Stomach (tissue), 9 donors: ENCODE measurements around the gene DDN. TPM values are rescaled to one million over a fixed set of nuclear protein-coding genes. Genes with fewer than 3 reads are reported as not detected.

Experiments used
- DNase-seq, 2 donors: peaks; one replicate each; pipeline versions ENCODE4 v3.0.0 to v3.0.0-alpha.2; 2013 to 2019
- H3K27ac ChIP-seq, 5 donors: fragments of 200-600 bp in 4 of 5; sonication (generic) in 4 of 5; one replicate each; pipeline ENCODE4 v1.5.1; 2013 to 2019; ENCODE audit warnings: mild to moderate bottlenecking in 1 of 5, moderate library complexity in 1 of 5
- H3K27me3 ChIP-seq, 3 donors: fragments of 200-600 bp; sonication (generic); one replicate each; pipeline ENCODE4 v1.5.1; 2017 to 2019; ENCODE audit warnings: mixed run types in 1 of 3
- H3K36me3 ChIP-seq, 4 donors: fragments of 200-600 bp; sonication (generic); 1 replicate in 3 of 4; 2 replicates in 1 of 4; pipeline ENCODE4 v1.5.1; 2016 to 2019
- H3K4me1 ChIP-seq, 4 donors: fragments of 200-600 bp; sonication (generic); one replicate each; pipeline ENCODE4 v1.5.1; 2016 to 2019
- H3K4me3 ChIP-seq, 4 donors: fragments of 200-600 bp; sonication (generic) in 3 of 4; one replicate each; pipeline ENCODE4 v1.5.1; 2016 to 2019; ENCODE audit warnings: mild to moderate bottlenecking in 1 of 4
- H3K9me3 ChIP-seq, 4 donors: fragments of 200-600 bp; sonication (generic); one replicate each; pipeline ENCODE4 v1.5.1; 2016 to 2019
- CTCF ChIP-seq, 7 experiments: fragments of 450-650 bp in 4 of 7; fragments of 200-600 bp in 3 of 7; sonication (generic) in 3 of 7; IDR thresholded peaks; one replicate each; pipeline ENCODE4 v1.5.1; 2016 to 2019; ENCODE audit warnings: antibody characterized with exemption in 7 of 7, control low read depth in 2 of 7, mild to moderate bottlenecking in 1 of 7
- EP300 ChIP-seq: sonication (generic); formaldehyde crosslinking; IDR thresholded peaks from one replicate; pipeline ENCODE4 v1.6.1; 2017; ENCODE audit warnings: antibody characterized with exemption
- POLR2A ChIP-seq, 4 donors: fragments of 450-650 bp; IDR thresholded peaks; one replicate each; pipeline ENCODE4 v1.6.1; 2016; ENCODE audit warnings: antibody characterized with exemption in 4 of 4, control low read depth in 2 of 4, mild to moderate bottlenecking in 1 of 4, moderate library complexity in 1 of 4
- POLR2AphosphoS5 ChIP-seq, 3 donors: sonication (generic); formaldehyde crosslinking; IDR thresholded peaks; one replicate each; pipeline ENCODE4 v1.6.1; 2016; ENCODE audit warnings: antibody characterized with exemption in 3 of 3
- WGBS, 5 donors: extraction: QIAGEN DNeasy Blood & Tissue Kit in 3 of 5; methylation state at CpG; one replicate each; pipeline versions ENCODE4 v1.1.5 to v1.1.7; 2013 to 2018; 5-methylcytosine and 5-hydroxymethylcytosine counted together
- intact Hi-C: fragments of 100-400 bp; cut with DNase I; formaldehyde crosslinking; loops from one replicate; pipeline ENCODE4 v1.15.1; 2023; ENCODE audit warnings: low total_unique reads
- polyA plus RNA-seq, 3 donors: library from polyadenylated mRNA; stranded (reverse); fragments of 200-250 nt; gene quantifications; one replicate each; pipeline ENCODE4 v1.2.3, GENCODE V29; 2013
- total RNA-seq, 5 donors: library from RNA; depleted of rRNA; stranded (reverse); fragments of >200 nt; gene quantifications; one replicate each; pipeline versions ENCODE4 v1.1.0 to v1.2.3, GENCODE V29; 2014 to 2016
- donor health status: healthy with polysubstance abuse.
- donor health status: Bipolar disorder and iron deficiency.
- donor health status: healthy.

The DDN gene
- total and polyA plus RNA-seq, 8 donors = 0.08 to 0.31 (median 0.19) TPM; not detected in 4

GRCh38 chr12:48981757-48982157 lies 17.4 kb downstream of the DDN start:
- peaks cover 29 to 100% (median 83%) of the 10 kb centered on the region in 3 donors for H3K27me3 ChIP-seq
- no peak overlapping the region for H3K27ac ChIP-seq
- peaks cover 39 to 48% (median 43%) of the 10 kb centered on the region in 4 donors for H3K4me1 ChIP-seq
- peak overlapping the region in 3 of 4 donors; percentile 25 to 53 (median 43) for H3K4me3 ChIP-seq
- 9 to 15% (median 13%) methylated on average over 11 to 13 of the region's 13 CpGs for WGBS, 5 donors
- TF ChIP-seq POLR2AphosphoS5 (IDR thresholded peaks at IDR 0.05) (no peak), CTCF (IDR thresholded peaks at IDR 0.05) (no peak), POLR2A (IDR thresholded peaks at IDR 0.05) (no peak), EP300 (no peak)
- no peaks in the 10 kb centered on the region for H3K36me3 ChIP-seq
- intact Hi-C loops = no loop called here
- no peaks in the 10 kb centered on the region for H3K9me3 ChIP-seq
- DNase-seq = no peak

GRCh38 chr12:48980953-48981756 lies 18.0 kb downstream of the DDN start:
- Histone ChIP-seq H3K4me1 (peaks cover 39 to 48% (median 43%) of the 10 kb centered on the region in 4 donors), H3K27ac (no peak overlapping the region), H3K4me3 (peak overlapping the region; percentile 4 to 53 (median 34)), H3K27me3 (peaks cover 29 to 100% (median 79%) of the 10 kb centered on the region in 3 donors), H3K9me3 (no peaks in the 10 kb centered on the region), H3K36me3 (no peaks in the 10 kb centered on the region)
- peak in 1 of 2 donors; percentile 74 for DNase-seq
- intact Hi-C loops = no loop called here
- TF ChIP-seq POLR2A (IDR thresholded peaks at IDR 0.05) (no peak), EP300 (no peak), POLR2AphosphoS5 (IDR thresholded peaks at IDR 0.05) (no peak), CTCF (IDR thresholded peaks at IDR 0.05) (no peak)
- WGBS, 5 donors = 2 to 6% (median 3%) methylated on average over 25 to 91 of the region's 91 CpGs

GRCh38 chr12:48980389-48980952 lies 18.7 kb downstream of the DDN start:
- no peak for TF ChIP-seq EP300
- TF ChIP-seq CTCF (IDR thresholded peaks at IDR 0.05) = no peak
- TF ChIP-seq POLR2AphosphoS5 (IDR thresholded peaks at IDR 0.05) = no peak
- TF ChIP-seq POLR2A (IDR thresholded peaks at IDR 0.05) = no peak
- H3K36me3 ChIP-seq = no peaks in the 10 kb centered on the region
- 1 to 5% (median 2%) methylated on average over 30 to 46 of the region's 46 CpGs for WGBS, 5 donors
- peak overlapping the region; percentile 25 to 53 (median 40) for H3K4me3 ChIP-seq
- intact Hi-C loops = no loop called here
- H3K27ac ChIP-seq = peak overlapping the region in 2 of 5 donors; percentile 13 to 40
- H3K27me3 ChIP-seq = peaks cover 29 to 100% (median 79%) of the 10 kb centered on the region in 3 donors
- peak in 1 of 2 donors; percentile 49 for DNase-seq
- H3K9me3 ChIP-seq = no peaks in the 10 kb centered on the region
- H3K4me1 ChIP-seq = peaks cover 39 to 45% (median 43%) of the 10 kb centered on the region in 4 donors

GRCh38 chr12:48979602-48980388 lies 19.4 kb downstream of the DDN start:
- Histone ChIP-seq H3K9me3 (no peaks in the 10 kb centered on the region), H3K36me3 (no peaks in the 10 kb centered on the region), H3K27me3 (peaks cover 29 to 100% (median 78%) of the 10 kb centered on the region in 3 donors), H3K4me1 (peaks cover 39 to 44% (median 43%) of the 10 kb centered on the region in 4 donors), H3K27ac (peak overlapping the region in 2 of 5 donors; percentile 13 to 40), H3K4me3 (peak overlapping the region; percentile 25 to 53 (median 40))
- intact Hi-C loops = no loop called here
- 1 to 2% (median 1%) methylated on average over 29 to 55 of the region's 55 CpGs for WGBS, 5 donors
- no peak for TF ChIP-seq CTCF (IDR thresholded peaks at IDR 0.05)
- TF ChIP-seq POLR2AphosphoS5 (IDR thresholded peaks at IDR 0.05) = no peak
- no peak for TF ChIP-seq EP300
- TF ChIP-seq POLR2A (IDR thresholded peaks at IDR 0.05) = no peak
- DNase-seq = peak; percentile 53 to 62
